Neural progenitor cell (in vitro differentiated cells): ENCODE measurements around the gene KLF13. TPM values are rescaled to one million over a fixed set of nuclear protein-coding genes. Genes with fewer than 3 reads are reported as not detected.

ENCODE experiments used
- DNase-seq: peaks from one replicate; pipeline ENCODE4 v3.0.0-alpha.2; 2016; ENCODE audit warnings: low spot score
- H2AFZ ChIP-seq: fragments of 200-600 bp; sonication (generic); replicated peaks from 2 replicates; pipeline ENCODE4 v1.6.1; 2016; ENCODE audit warnings: antibody characterized with exemption
- H3F3A ChIP-seq: fragments of 200-600 bp; sonication (generic); 2 replicates; pipeline ENCODE4 v1.6.1; 2016; ENCODE audit warnings: antibody characterized with exemption, low read depth
- H3K27ac ChIP-seq: fragments of 200-600 bp; sonication (generic); 2 replicates; pipeline ENCODE4 v1.5.1; 2016; ENCODE audit warnings: mild to moderate bottlenecking
- H3K27me3 ChIP-seq: fragments of 200-600 bp; sonication (generic); 2 replicates; pipeline ENCODE4 v1.6.1; 2016; ENCODE audit warnings: mild to moderate bottlenecking, moderate library complexity
- H3K36me3 ChIP-seq: fragments of 200-600 bp; sonication (generic); 2 replicates; pipeline ENCODE4 v1.5.1; 2016
- H3K4me1 ChIP-seq: fragments of 200-600 bp; sonication (generic); 2 replicates; pipeline ENCODE4 v1.6.1; 2016; ENCODE audit warnings: mixed run types
- H3K4me2 ChIP-seq: fragments of 200-600 bp; sonication (generic); 2 replicates; pipeline ENCODE4 v1.6.1; 2016
- H3K4me3 ChIP-seq: fragments of 200-600 bp; sonication (generic); 2 replicates; pipeline ENCODE4 v1.5.1; 2016
- H3K79me2 ChIP-seq: fragments of 200-600 bp; sonication (generic); 2 replicates; pipeline ENCODE4 v1.6.1; 2016; ENCODE audit warnings: low read depth
- H3K9ac ChIP-seq: fragments of 200-600 bp; sonication (generic); 2 replicates; pipeline ENCODE4 v1.6.1; 2016
- H3K9me3 ChIP-seq: fragments of 200-600 bp; sonication (generic); 2 replicates; pipeline ENCODE4 v1.5.1; 2016; ENCODE audit warnings: low read depth
- H4K20me1 ChIP-seq: fragments of 200-600 bp; sonication (generic); 2 replicates; pipeline ENCODE4 v1.6.1; 2016; ENCODE audit warnings: low read depth
- H3K27ac Mint-ChIP-seq: 3 replicates; pipeline ENCODE4 v1.8.0; 2021; ENCODE audit warnings: mixed read lengths
- H3K27me3 Mint-ChIP-seq: 2 replicates; pipeline ENCODE4 v1.8.0; 2022; ENCODE audit warnings: low read depth, mild to moderate bottlenecking, inconsistent platforms, moderate library complexity, mixed read lengths; ENCODE audit not compliant: insufficient read depth
- H3K36me3 Mint-ChIP-seq: 3 replicates; pipeline ENCODE4 v1.8.0; 2021; ENCODE audit warnings: mixed read lengths
- H3K4me1 Mint-ChIP-seq: 3 replicates; pipeline ENCODE4 v1.8.0; 2021; ENCODE audit warnings: mixed read lengths
- H3K4me3 Mint-ChIP-seq: 3 replicates; pipeline ENCODE4 v1.8.0; 2021; ENCODE audit warnings: mild to moderate bottlenecking, moderate library complexity, mixed read lengths
- H3K9me3 Mint-ChIP-seq: 3 replicates; pipeline ENCODE4 v1.8.0; 2020; ENCODE audit warnings: mixed read lengths
- CTCF ChIP-seq: fragments of 200-600 bp; sonication (generic); IDR thresholded peaks from 2 replicates; pipeline ENCODE4 v1.5.1; 2017; ENCODE audit warnings: antibody characterized with exemption, mild to moderate bottlenecking
- EZH2 ChIP-seq: fragments of 200-600 bp; sonication (generic); IDR thresholded peaks from 2 replicates; pipeline ENCODE4 v1.6.1; 2017; ENCODE audit warnings: antibody characterized with exemption, mild to moderate bottlenecking, moderate library complexity
- EZH2phosphoT487 ChIP-seq: fragments of 200-600 bp; sonication (generic); IDR thresholded peaks from 2 replicates; pipeline ENCODE4 v1.6.1; 2017; ENCODE audit warnings: antibody characterized with exemption
- total RNA-seq: library from RNA; depleted of rRNA; stranded (reverse); fragments of >200 nt; gene quantifications from 2 replicates; pipeline ENCODE4 v1.2.3, GENCODE V29; 2015; ENCODE audit warnings: low replicate concordance

KLF13 gene
- total RNA-seq, 1 donor from 2014 or later: 11.9 TPM

GRCh38 chr15:31345606-31346366, 19.2 kb downstream of the KLF13 start:
- no peaks in the 10 kb centered on the region for H3K36me3 Mint-ChIP-seq
- peaks cover 4% of the 10 kb centered on the region for H3K27me3 Mint-ChIP-seq
- Histone ChIP-seq H3K27me3 (no peaks in the 10 kb centered on the region), H3K27ac (no peak overlapping the region), H3F3A (no peaks in the 10 kb centered on the region), H3K9ac (no peak overlapping the region), H3K4me1 (no peaks in the 10 kb centered on the region), H2AFZ (no peak overlapping the region), H3K4me2 (no peak overlapping the region), H3K36me3 (no peaks in the 10 kb centered on the region), H3K79me2 (peaks cover 28% of the 10 kb centered on the region), H4K20me1 (peaks cover 70% of the 10 kb centered on the region), H3K4me3 (no peak overlapping the region), H3K9me3 (no peaks in the 10 kb centered on the region)
- H3K27ac Mint-ChIP-seq: peak overlapping the region; percentile 74
- DNase-seq: no peak
- H3K4me3 Mint-ChIP-seq: no peak overlapping the region
- TF ChIP-seq EZH2: no peak
- TF ChIP-seq CTCF: no peak
- no peak for TF ChIP-seq EZH2phosphoT487
- peaks cover 14% of the 10 kb centered on the region for H3K4me1 Mint-ChIP-seq
- H3K9me3 Mint-ChIP-seq: no peaks in the 10 kb centered on the region

GRCh38 chr15:31346367-31347066, 19.9 kb downstream of the KLF13 start:
- TF ChIP-seq EZH2phosphoT487 (no peak), CTCF (no peak), EZH2 (no peak)
- no peaks in the 10 kb centered on the region for H3K4me1 ChIP-seq
- H2AFZ ChIP-seq: no peak overlapping the region
- no peaks in the 10 kb centered on the region for H3K36me3 Mint-ChIP-seq
- DNase-seq: no peak
- H3K27me3 ChIP-seq: no peaks in the 10 kb centered on the region
- H3K4me2 ChIP-seq: no peak overlapping the region
- H3K9me3 ChIP-seq: no peaks in the 10 kb centered on the region
- peaks cover 21% of the 10 kb centered on the region for H3K4me1 Mint-ChIP-seq
- no peak overlapping the region for H3K9ac ChIP-seq
- no peak overlapping the region for H3K4me3 ChIP-seq
- no peak overlapping the region for H3K4me3 Mint-ChIP-seq
- H3K36me3 ChIP-seq: no peaks in the 10 kb centered on the region
- H3K27me3 Mint-ChIP-seq: peaks cover 4% of the 10 kb centered on the region
- no peaks in the 10 kb centered on the region for H3K9me3 Mint-ChIP-seq
- peaks cover 70% of the 10 kb centered on the region for H4K20me1 ChIP-seq
- peak overlapping the region; percentile 74 for H3K27ac Mint-ChIP-seq
- no peaks in the 10 kb centered on the region for H3F3A ChIP-seq
- H3K27ac ChIP-seq: no peak overlapping the region
- peaks cover 28% of the 10 kb centered on the region for H3K79me2 ChIP-seq

DNA sequence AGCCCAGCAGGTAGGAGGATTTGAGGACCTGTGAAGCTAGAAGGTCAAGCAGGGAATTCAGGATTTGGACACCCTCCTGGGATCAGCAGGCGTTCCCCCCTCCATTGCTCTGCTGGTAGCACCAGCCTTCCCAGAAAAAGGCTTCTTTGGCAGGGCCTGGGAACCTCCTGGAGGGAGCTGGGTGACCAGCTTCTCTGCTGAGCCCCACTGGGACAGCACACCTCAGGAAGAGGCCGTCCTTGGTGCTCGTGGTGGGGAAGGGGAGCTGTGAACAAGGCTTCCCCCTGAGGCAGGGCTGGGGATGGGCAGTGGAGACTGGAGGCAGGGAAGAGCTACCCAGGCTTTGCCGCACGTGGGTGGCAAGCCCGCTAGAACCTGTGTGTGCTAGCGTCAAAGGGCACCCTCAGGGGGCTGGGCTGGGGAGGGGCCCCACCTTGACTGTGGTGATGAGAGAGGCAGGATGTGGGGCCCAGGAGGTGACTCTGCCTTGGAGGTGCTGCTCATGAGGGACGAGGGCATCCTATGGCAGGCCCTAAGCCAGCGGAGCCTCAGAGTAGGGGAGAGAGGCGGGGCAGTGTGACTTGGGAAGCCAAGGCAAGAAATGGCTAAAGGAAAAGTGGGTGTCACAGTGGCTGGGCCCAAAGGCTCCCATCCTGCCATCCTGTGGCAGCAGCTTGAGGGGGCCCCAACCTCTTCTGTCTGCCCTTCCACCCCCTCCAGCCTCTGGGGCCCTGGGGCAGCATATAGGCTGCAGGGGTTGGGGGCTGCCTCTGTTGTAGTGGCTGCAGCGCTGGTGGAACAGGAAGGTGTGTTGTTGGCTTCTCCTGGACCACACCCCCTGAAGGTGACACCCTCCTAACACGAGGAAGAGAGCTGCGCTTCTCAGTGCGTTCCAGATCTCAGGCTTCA, 20.7 kb downstream of the KLF13 start:
- no peak overlapping the region for H3K4me2 ChIP-seq
- H3K9ac ChIP-seq: no peak overlapping the region
- no peaks in the 10 kb centered on the region for H3K27me3 ChIP-seq
- Mint-ChIP-seq H3K27me3 (peaks cover 4% of the 10 kb centered on the region), H3K4me3 (no peak overlapping the region), H3K4me1 (peaks cover 22% of the 10 kb centered on the region), H3K9me3 (no peaks in the 10 kb centered on the region), H3K36me3 (no peaks in the 10 kb centered on the region), H3K27ac (no peak overlapping the region)
- TF ChIP-seq CTCF (no peak), EZH2phosphoT487 (no peak), EZH2 (no peak)
- H3K4me3 ChIP-seq: no peak overlapping the region
- H3K27ac ChIP-seq: no peak overlapping the region
- no peaks in the 10 kb centered on the region for H3K36me3 ChIP-seq
- no peak overlapping the region for H2AFZ ChIP-seq
- no peaks in the 10 kb centered on the region for H3K4me1 ChIP-seq
- H4K20me1 ChIP-seq: peaks cover 70% of the 10 kb centered on the region
- no peak for DNase-seq
- H3K79me2 ChIP-seq: peaks cover 20% of the 10 kb centered on the region
- no peaks in the 10 kb centered on the region for H3K9me3 ChIP-seq
- no peaks in the 10 kb centered on the region for H3F3A ChIP-seq
